Measurements from ENCODE around the gene CDC42BPA. TPM values are rescaled to one million over a fixed set of nuclear protein-coding genes. Genes with fewer than 3 reads are reported as not detected.

CDC42BPA gene
- total and polyA plus RNA-seq, 2 of the 8 experiments (the other 6 are each of a cell fraction or from before 2014, with no cell fraction given): 7.1 to 28.5 TPM

- TF ChIP-seq CHD7 (IDR thresholded peaks at IDR 0.05; ENCODE audit: insufficient replicate concordance, low read length) (no peak), YY1 (IDR thresholded peaks at IDR 0.05; ENCODE audit: low read depth, low read length) (no peak), ASH2L (IDR thresholded peaks at IDR 0.05; ENCODE audit: low read length) (no peak), SIX5 (IDR thresholded peaks at IDR 0.05; ENCODE audit: low read depth, low read length) (no peak), ZNF274 (IDR thresholded peaks at IDR 0.05; ENCODE audit: borderline replicate concordance, extremely low read depth, low read length) (no peak), KDM1A (IDR thresholded peaks at IDR 0.05; ENCODE audit: borderline replicate concordance, low read length) (no peak), RBBP5 (IDR thresholded peaks at IDR 0.05; ENCODE audit: borderline replicate concordance, low read depth, low read length) (no peak), SIRT6 (IDR thresholded peaks at IDR 0.05; ENCODE audit: low read length) (no peak), EGR1 (IDR thresholded peaks at IDR 0.05; ENCODE audit: borderline replicate concordance, low read depth, low read length) (no peak), RFX5 (IDR thresholded peaks at IDR 0.05; ENCODE audit: borderline replicate concordance, low read depth, low read length) (no peak), RAD21 (IDR thresholded peaks at IDR 0.05 in 1 of 2, conservative IDR thresholded peaks at IDR 0.05 in 1 of 2; ENCODE audit: low read depth in 2 of 2, low read length in 2 of 2) (no peak)
Observed at GRCh38 chr1:227299688-227300087, 18.6 kb downstream of the CDC42BPA start (continued).

All from H1 (cell line).